ENCODE results near the gene GNPTAB. TPM values are rescaled to one million over a fixed set of nuclear protein-coding genes. Genes with fewer than 3 reads are reported as not detected.

Gene GNPTAB
- total RNA-seq, 1 experiment from 2014 or later = 25.4 TPM

DNA sequence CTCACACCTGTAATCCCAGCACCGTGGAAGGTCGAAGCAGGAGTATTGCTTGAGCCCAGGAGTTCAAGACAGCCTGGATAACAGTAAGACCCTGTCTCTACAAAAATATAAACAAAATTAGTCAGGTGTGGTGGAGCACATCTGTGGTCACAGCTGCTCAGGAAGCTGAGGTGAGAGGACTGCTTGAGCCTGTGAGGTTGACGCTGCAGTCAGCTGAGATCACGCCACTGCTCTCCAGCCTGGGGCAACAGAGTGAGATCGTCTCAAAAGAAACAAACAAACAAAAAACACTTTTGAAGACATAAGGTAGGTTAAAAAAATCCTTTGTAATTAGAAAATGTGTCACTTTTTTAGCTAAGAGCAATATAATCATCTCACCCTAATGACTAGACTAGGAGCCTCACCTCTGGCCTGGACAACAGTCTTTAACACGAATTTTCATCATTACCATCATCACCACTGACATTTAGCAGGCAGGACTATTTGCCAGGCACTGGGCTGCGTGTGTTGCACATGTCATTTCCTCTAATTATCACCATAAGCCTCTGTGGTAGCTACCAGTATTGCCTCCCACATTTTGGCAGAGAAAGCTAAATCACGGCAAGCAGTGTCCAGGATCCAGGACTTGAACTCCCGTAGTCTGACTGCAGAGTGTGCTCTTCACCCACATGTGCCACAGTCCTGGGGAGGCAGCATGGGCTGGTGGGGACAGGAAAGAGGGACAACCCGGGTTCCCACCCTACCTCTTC, 86.9 kb downstream of the GNPTAB start (continued):
- TF ChIP-seq, protein P1, sequence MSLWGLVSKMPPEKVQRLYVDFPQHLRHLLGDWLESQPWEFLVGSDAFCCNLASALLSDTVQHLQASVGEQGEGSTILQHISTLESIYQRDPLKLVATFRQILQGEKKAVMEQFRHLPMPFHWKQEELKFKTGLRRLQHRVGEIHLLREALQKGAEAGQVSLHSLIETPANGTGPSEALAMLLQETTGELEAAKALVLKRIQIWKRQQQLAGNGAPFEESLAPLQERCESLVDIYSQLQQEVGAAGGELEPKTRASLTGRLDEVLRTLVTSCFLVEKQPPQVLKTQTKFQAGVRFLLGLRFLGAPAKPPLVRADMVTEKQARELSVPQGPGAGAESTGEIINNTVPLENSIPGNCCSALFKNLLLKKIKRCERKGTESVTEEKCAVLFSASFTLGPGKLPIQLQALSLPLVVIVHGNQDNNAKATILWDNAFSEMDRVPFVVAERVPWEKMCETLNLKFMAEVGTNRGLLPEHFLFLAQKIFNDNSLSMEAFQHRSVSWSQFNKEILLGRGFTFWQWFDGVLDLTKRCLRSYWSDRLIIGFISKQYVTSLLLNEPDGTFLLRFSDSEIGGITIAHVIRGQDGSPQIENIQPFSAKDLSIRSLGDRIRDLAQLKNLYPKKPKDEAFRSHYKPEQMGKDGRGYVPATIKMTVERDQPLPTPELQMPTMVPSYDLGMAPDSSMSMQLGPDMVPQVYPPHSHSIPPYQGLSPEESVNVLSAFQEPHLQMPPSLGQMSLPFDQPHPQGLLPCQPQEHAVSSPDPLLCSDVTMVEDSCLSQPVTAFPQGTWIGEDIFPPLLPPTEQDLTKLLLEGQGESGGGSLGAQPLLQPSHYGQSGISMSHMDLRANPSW (CRISPR knock-in tag; conservative IDR thresholded peaks at IDR 0.05; ENCODE audit: low read depth) = no peak
- no peak for TF ChIP-seq JUN (CRISPR knock-in tag; IDR thresholded peaks at IDR 0.05)
- TF ChIP-seq, protein P2, sequence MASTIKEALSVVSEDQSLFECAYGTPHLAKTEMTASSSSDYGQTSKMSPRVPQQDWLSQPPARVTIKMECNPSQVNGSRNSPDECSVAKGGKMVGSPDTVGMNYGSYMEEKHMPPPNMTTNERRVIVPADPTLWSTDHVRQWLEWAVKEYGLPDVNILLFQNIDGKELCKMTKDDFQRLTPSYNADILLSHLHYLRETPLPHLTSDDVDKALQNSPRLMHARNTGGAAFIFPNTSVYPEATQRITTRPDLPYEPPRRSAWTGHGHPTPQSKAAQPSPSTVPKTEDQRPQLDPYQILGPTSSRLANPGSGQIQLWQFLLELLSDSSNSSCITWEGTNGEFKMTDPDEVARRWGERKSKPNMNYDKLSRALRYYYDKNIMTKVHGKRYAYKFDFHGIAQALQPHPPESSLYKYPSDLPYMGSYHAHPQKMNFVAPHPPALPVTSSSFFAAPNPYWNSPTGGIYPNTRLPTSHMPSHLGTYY (CRISPR knock-in tag; IDR thresholded peaks at IDR 0.05) = no peak
- TF ChIP-seq, protein P3, sequence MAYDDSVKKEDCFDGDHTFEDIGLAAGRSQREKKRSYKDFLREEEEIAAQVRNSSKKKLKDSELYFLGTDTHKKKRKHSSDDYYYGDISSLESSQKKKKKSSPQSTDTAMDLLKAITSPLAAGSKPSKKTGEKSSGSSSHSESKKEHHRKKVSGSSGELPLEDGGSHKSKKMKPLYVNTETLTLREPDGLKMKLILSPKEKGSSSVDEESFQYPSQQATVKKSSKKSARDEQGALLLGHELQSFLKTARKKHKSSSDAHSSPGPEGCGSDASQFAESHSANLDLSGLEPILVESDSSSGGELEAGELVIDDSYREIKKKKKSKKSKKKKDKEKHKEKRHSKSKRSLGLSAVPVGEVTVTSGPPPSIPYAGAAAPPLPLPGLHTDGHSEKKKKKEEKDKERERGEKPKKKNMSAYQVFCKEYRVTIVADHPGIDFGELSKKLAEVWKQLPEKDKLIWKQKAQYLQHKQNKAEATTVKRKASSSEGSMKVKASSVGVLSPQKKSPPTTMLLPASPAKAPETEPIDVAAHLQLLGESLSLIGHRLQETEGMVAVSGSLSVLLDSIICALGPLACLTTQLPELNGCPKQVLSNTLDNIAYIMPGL (CRISPR knock-in tag; IDR thresholded peaks at IDR 0.05) = no peak
- TF ChIP-seq CBFB (CRISPR knock-in tag; IDR thresholded peaks at IDR 0.05; ENCODE audit: low read depth) = no peak
- no peak for TF ChIP-seq ZNF423 (CRISPR knock-in tag; IDR thresholded peaks at IDR 0.05)

DNA sequence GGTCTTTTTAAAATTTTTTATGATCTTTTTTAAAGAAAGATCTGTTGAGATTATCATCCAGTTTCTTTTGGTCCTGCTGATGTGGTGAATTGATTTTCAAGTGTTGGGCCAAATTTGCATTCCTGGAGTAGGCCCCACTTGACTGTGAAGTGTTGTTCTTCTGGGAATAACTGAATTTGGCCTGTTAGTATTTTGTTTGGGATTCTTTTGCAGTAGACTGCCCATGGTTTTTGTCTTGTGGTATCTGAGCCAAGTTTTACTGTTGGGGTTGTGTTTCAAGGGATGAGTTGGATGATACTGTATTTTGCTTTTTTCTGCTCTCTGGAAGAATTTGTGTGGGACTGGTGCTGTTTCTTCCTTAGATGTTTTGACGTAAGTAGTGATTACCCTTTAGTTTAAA, 87.5 kb downstream of the GNPTAB start:
- no peak for TF ChIP-seq CREB1 (CRISPR knock-in tag; IDR thresholded peaks at IDR 0.05)
- TF ChIP-seq HMGA2 (CRISPR knock-in tag; IDR thresholded peaks at IDR 0.05) = no peak
- no peak for TF ChIP-seq ESRRA (CRISPR knock-in tag; IDR thresholded peaks at IDR 0.05; ENCODE audit: borderline replicate concordance)
- no peak for TF ChIP-seq SOX15 (CRISPR knock-in tag; IDR thresholded peaks at IDR 0.05)
- TF ChIP-seq, protein P4, sequence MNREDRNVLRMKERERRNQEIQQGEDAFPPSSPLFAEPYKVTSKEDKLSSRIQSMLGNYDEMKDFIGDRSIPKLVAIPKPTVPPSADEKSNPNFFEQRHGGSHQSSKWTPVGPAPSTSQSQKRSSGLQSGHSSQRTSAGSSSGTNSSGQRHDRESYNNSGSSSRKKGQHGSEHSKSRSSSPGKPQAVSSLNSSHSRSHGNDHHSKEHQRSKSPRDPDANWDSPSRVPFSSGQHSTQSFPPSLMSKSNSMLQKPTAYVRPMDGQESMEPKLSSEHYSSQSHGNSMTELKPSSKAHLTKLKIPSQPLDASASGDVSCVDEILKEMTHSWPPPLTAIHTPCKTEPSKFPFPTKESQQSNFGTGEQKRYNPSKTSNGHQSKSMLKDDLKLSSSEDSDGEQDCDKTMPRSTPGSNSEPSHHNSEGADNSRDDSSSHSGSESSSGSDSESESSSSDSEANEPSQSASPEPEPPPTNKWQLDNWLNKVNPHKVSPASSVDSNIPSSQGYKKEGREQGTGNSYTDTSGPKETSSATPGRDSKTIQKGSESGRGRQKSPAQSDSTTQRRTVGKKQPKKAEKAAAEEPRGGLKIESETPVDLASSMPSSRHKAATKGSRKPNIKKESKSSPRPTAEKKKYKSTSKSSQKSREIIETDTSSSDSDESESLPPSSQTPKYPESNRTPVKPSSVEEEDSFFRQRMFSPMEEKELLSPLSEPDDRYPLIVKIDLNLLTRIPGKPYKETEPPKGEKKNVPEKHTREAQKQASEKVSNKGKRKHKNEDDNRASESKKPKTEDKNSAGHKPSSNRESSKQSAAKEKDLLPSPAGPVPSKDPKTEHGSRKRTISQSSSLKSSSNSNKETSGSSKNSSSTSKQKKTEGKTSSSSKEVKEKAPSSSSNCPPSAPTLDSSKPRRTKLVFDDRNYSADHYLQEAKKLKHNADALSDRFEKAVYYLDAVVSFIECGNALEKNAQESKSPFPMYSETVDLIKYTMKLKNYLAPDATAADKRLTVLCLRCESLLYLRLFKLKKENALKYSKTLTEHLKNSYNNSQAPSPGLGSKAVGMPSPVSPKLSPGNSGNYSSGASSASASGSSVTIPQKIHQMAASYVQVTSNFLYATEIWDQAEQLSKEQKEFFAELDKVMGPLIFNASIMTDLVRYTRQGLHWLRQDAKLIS (CRISPR knock-in tag; IDR thresholded peaks at IDR 0.05; ENCODE audit: borderline replicate concordance) = no peak
- TF ChIP-seq ETV6 (CRISPR knock-in tag; IDR thresholded peaks at IDR 0.05) = no peak
- TF ChIP-seq, protein P5, sequence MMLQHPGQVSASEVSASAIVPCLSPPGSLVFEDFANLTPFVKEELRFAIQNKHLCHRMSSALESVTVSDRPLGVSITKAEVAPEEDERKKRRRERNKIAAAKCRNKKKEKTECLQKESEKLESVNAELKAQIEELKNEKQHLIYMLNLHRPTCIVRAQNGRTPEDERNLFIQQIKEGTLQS (CRISPR knock-in tag; conservative IDR thresholded peaks at IDR 0.05) = no peak
- no peak for TF ChIP-seq TEAD4 (CRISPR knock-in tag; IDR thresholded peaks at IDR 0.05)
- no peak for TF ChIP-seq ZNF219 (CRISPR knock-in tag; IDR thresholded peaks at IDR 0.05; ENCODE audit: borderline replicate concordance)
- no peak for TF ChIP-seq ZNF671 (CRISPR knock-in tag; IDR thresholded peaks at IDR 0.05)
- no peak for TF ChIP-seq NR3C1 (CRISPR knock-in tag; conservative IDR thresholded peaks at IDR 0.05; ENCODE audit: low read depth)
- TF ChIP-seq MXD4 (CRISPR knock-in tag; IDR thresholded peaks at IDR 0.05; ENCODE audit: borderline replicate concordance) = no peak
- ATAC-seq (no peak), DNase-seq (ENCODE audit: low spot score) (no peak)
- Mint-ChIP-seq H3K36me3 (peaks cover 8% of the 10 kb centered on the region; the same call in 1 of the 2 replicates), H3K27ac (0 out of 2 replicates have a peak overlapping the region, but pooled peaks have one; percentile 13), H3K4me1 (no peaks in the 10 kb centered on the region), H3K4me3 (no peak overlapping the region), H3K9me3 (no peaks in the 10 kb centered on the region), H3K27me3 (ENCODE audit: low read depth) (no peaks in the 10 kb centered on the region)
- CTCF ChIA-PET = interaction anchor here (1.5 kb wide), 1 partner anchor 16 kb away, joined by 8 read pairs; no protein-coding TSS in a partner anchor
- POLR2A ChIA-PET = no interaction called here

Measured in WTC11 (cell line).